ENCODE results near the gene ZNF76.
"Not testable (repeated sequence)": the region's sequence is repeated elsewhere in the genome, so short reads cannot be mapped to it uniquely, and the experiment has no call there.

ZNF76 gene

DNA sequence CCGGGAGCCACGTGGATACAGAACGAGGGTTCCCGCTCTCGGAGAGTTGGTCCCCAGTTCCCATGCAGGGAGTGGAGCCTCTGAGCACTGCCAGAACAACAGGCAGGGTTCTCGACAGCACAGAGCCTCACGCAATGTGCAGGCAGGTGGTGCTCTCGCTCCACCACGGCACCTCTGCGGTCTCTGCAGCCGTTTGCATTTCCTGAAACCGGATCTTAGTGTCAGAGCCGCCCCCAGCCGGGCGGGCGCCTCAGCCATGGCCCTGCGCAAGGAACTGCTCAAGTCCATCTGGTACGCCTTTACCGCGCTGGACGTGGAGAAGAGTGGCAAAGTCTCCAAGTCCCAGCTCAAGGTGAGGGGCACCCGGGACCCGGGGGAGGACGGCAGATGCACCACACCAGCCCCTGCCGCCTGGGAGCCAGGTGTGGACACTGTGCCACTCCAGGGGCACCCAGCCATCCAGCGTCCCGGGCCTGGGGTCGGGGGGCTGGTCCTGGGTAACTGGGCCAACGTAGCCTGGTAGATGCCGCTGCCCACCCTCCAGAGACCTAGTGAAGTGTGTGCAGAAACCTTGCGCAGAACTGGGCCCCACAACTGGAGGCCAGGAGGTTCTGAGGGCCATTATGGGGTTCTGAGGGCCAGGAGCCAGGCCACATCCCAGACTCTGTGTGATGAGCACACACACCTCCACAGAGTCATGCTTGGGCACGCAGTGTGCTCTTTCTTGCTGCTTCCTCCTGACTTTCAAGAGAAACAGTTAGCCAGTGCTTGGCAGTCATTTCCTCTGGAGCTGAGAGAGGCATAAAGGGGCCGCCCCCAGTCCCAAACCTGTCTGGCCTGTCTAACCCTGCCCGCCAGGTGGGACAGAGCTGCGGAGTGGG, 38.3 kb downstream of the ZNF76 start, which contains the start of gene DEF6:
Gene DEF6 (plus strand): TSS at position 218 of the 881 bp plus-strand sequence. CDS start 39 bp downstream, at position 257.
- H3K27me3 ChIP-seq (ENCODE audit: control insufficient read depth, insufficient read depth, low read length) = no peaks in the 10 kb centered on the region
- peaks cover 3% of the 10 kb centered on the region for H3K36me3 ChIP-seq (ENCODE audit: control insufficient read depth, insufficient read depth, low read length)
- peaks cover 37% of the 10 kb centered on the region for H3K4me1 ChIP-seq (ENCODE audit: control insufficient read depth, insufficient read depth, low read length)
- peak within 1 kb of the TSS; percentile 28 for H3K4me3 ChIP-seq (ENCODE audit: low read length)
- no peaks in the 10 kb centered on the region for H3K9me3 ChIP-seq (ENCODE audit: control insufficient read depth, low read length)
- peak within 1 kb of the TSS; percentile 71 for H3K9ac ChIP-seq (ENCODE audit: low read length)

DNA sequence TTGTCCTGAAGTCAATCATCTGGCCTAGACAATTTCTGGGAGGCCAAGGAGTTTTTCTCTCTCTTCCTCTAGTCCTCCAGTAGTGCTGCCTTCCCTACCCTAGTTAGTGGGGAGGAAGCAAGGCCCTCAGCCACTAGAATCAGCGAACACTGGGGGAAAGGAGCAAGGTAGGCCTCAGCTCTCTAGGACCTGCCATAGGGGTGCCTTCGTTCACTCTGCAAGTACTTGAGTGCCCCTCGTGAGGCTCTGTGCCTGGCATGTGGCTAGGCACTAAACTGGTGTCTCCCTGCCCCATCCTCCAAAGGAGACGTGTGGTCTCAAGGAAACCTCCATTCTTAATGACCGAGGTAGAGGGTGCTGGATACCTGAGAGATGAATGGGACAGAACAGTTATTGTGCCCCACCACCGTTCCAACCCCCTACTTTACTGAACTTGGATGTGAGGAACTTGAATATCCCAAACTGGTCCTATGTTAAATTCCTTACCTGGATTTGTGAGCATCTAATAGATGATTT, 39.1 kb downstream of the ZNF76 start:
- Histone ChIP-seq H3K4me1 (ENCODE audit: control insufficient read depth, insufficient read depth, low read length) (peaks cover 46% of the 10 kb centered on the region), H3K27me3 (ENCODE audit: control insufficient read depth, insufficient read depth, low read length) (no peaks in the 10 kb centered on the region), H3K9ac (ENCODE audit: low read length) (peak overlapping the region; percentile 71), H3K4me3 (ENCODE audit: low read length) (peak overlapping the region; percentile 28), H3K9me3 (ENCODE audit: control insufficient read depth, low read length) (no peaks in the 10 kb centered on the region), H3K36me3 (ENCODE audit: control insufficient read depth, insufficient read depth, low read length) (peaks cover 3% of the 10 kb centered on the region)

DNA sequence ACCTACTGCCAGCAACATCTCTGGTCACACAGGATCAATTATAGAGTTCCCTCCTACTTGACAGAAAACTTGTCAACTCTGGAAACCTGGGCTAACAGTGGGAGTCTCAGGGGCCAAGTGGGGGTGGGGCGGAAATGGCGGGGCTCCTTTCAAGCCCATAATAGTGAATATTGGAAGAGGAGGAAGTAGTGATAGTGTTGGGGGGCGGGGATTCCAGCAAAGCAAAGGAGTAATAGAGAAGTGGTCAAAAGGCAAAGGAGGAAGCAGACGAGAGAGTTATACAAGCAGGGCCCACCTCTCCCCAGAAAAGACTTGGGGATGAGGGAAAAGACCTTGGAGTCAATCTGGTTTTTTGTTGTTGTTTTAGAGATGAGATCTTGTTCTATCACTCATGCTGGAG, 40.1 kb downstream of the ZNF76 start:
- no peak overlapping the region for H3K4me3 ChIP-seq (ENCODE audit: low read length)
- H3K9me3 ChIP-seq (ENCODE audit: control insufficient read depth, low read length) = no peaks in the 10 kb centered on the region

DNA sequence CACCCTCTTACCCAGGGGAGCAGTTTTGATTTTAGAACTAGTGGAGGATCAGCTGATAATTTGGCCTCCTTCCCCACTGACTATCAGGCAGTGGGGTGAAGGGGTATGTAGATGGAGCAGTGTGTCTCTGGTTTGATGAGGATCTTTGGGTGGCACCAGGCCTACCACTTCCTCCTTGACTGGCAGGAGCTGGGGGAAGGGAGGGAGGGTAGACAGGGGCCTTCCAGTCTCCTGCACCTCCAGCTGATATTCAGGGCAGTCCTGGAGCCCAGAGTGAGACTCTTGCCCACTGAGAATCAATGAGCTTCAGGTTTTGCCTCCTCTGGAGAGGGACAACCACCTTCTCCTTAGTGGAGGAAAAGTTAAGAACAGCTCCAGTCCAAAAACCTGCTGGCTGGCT, 41.3 kb downstream of the ZNF76 start:
- Histone ChIP-seq H3K36me3 (ENCODE audit: control insufficient read depth, insufficient read depth, low read length) (peaks cover 3% of the 10 kb centered on the region), H3K27me3 (ENCODE audit: control insufficient read depth, insufficient read depth, low read length) (no peaks in the 10 kb centered on the region), H3K9me3 (ENCODE audit: control insufficient read depth, low read length) (no peaks in the 10 kb centered on the region), H3K4me3 (ENCODE audit: low read length) (no peak overlapping the region), H3K9ac (ENCODE audit: low read length) (no peak overlapping the region), H3K4me1 (ENCODE audit: control insufficient read depth, insufficient read depth, low read length) (peaks cover 54% of the 10 kb centered on the region)

More for the DNA sequence above, 40.1 kb downstream of the ZNF76 start:
- H3K4me1 ChIP-seq (ENCODE audit: control insufficient read depth, insufficient read depth, low read length) = peaks cover 54% of the 10 kb centered on the region
- H3K27me3 ChIP-seq (ENCODE audit: control insufficient read depth, insufficient read depth, low read length) = no peaks in the 10 kb centered on the region
- peaks cover 3% of the 10 kb centered on the region for H3K36me3 ChIP-seq (ENCODE audit: control insufficient read depth, insufficient read depth, low read length)
- H3K9ac ChIP-seq (ENCODE audit: low read length) = no peak overlapping the region

DNA sequence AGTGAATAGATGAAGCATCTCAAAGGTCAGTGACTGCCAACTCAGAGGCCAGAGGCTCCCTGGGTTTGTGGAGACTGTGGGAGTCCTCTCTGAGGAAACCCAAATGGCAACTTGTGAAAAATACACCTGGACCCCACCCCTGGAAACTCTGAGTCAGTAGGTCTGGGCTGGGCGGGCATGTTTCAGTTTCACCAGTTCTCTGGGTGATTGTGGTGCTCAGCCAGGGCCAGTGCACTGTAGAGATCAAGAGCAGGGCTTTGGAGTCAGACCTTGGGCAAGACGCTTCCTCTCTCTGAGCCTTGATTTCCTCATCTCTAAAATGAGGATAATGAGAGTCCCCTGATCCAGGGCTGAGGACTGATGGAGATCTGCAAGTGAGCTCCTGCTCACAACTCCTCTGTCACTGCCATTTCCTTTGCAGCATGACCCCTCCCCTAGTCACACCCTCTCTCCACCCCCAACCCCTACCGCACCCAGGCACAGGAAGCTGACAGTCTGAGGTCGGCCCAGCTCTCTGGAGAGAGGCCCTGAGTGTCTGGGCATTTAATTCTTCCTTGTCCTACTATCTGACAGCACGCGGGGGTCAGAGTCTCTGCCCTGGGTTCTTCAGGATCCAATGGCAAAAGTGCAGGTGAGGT, 43.2 kb downstream of the ZNF76 start:
- H3K36me3 ChIP-seq (ENCODE audit: control insufficient read depth, insufficient read depth, low read length) = no peaks in the 10 kb centered on the region
- H3K4me1 ChIP-seq (ENCODE audit: control insufficient read depth, insufficient read depth, low read length) = peaks cover 49% of the 10 kb centered on the region
- no peaks in the 10 kb centered on the region for H3K9me3 ChIP-seq (ENCODE audit: control insufficient read depth, low read length)
- peak overlapping the region; percentile 68 for H3K9ac ChIP-seq (ENCODE audit: low read length)
- H3K27me3 ChIP-seq (ENCODE audit: control insufficient read depth, insufficient read depth, low read length) = no peaks in the 10 kb centered on the region
- peak overlapping the region; percentile 6 for H3K4me3 ChIP-seq (ENCODE audit: low read length)

DNA sequence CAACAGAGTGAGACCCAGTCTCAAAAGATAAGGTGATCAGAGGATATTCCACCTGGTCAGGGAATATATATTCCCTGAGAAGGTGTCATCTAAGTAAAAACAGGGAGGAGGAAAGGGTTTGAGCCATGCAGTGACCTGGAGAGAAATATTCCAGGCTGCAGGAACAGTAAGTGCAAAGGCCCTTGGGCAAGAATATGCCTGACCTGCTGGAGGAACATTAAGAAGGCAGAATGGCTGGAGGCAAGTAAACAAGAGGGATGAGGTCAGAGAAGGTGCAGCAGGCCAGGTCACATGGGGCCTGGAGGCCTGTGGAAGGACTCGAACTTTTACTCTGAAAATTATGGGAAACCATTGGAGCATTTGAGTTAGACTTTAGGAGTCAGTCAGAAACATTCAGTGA, 44.8 kb downstream of the ZNF76 start:
- Histone ChIP-seq H3K27me3 (ENCODE audit: control insufficient read depth, insufficient read depth, low read length) (no peaks in the 10 kb centered on the region), H3K36me3 (ENCODE audit: control insufficient read depth, insufficient read depth, low read length) (no peaks in the 10 kb centered on the region), H3K4me1 (ENCODE audit: control insufficient read depth, insufficient read depth, low read length) (peaks cover 43% of the 10 kb centered on the region), H3K9me3 (ENCODE audit: control insufficient read depth, low read length) (no peaks in the 10 kb centered on the region), H3K4me3 (ENCODE audit: low read length) (no peak overlapping the region), H3K9ac (ENCODE audit: low read length) (peak overlapping the region; percentile 1)

DNA sequence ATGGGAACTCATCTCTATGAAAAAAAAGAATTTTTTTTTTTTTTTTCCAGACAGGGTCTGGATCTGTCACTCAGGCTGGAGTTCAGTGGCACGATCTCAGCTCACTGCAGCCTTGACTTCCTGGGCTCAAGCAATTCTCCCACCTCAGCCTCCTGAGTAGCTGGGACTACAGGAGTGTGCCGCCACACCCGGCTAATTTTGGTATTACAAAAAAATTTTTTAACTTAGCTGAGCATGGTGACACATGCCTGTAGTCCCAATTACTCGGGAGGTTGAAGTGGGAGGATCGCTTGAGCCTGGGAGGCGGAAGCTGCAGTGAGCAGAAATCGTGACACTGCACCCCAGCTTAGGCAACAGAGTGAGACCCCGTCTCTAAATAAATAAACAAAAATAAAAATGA, 45.6 kb downstream of the ZNF76 start:
- Histone ChIP-seq H3K4me1 (ENCODE audit: control insufficient read depth, insufficient read depth, low read length) (peaks cover 35% of the 10 kb centered on the region), H3K9ac (ENCODE audit: low read length) (no peak overlapping the region), H3K9me3 (ENCODE audit: control insufficient read depth, low read length) (no peaks in the 10 kb centered on the region), H3K36me3 (ENCODE audit: control insufficient read depth, insufficient read depth, low read length) (no peaks in the 10 kb centered on the region), H3K27me3 (ENCODE audit: control insufficient read depth, insufficient read depth, low read length) (no peaks in the 10 kb centered on the region), H3K4me3 (ENCODE audit: low read length) (no peak overlapping the region)

DNA sequence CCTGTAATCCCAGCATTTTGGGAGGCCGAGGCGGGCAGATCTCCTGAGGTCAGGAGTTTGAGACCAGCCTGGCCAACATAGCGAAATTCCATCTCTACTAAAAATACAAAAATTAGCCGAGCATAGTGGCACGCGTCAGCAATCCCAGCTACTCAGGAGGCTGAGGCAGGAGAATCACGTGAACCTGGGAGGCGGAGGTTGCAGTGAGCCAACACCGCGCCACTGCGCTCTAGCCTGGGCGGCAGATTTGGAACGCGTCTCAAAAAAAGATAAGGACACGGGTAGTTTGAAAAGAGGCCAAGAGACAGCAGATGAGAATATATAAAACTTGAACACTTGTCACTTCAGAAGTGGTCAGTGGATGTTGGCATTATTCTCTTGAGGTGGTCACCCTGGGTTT, 47.6 kb downstream of the ZNF76 start:
- H3K9ac ChIP-seq (ENCODE audit: low read length); H3K27me3 ChIP-seq (ENCODE audit: control insufficient read depth, insufficient read depth, low read length); H3K9me3 ChIP-seq (ENCODE audit: control insufficient read depth, low read length); H3K36me3 ChIP-seq (ENCODE audit: control insufficient read depth, insufficient read depth, low read length); H3K4me3 ChIP-seq (ENCODE audit: low read length): not testable (repeated sequence)
- H3K4me1 ChIP-seq (ENCODE audit: control insufficient read depth, insufficient read depth, low read length) = peaks cover 24% of the 10 kb centered on the region

DNA sequence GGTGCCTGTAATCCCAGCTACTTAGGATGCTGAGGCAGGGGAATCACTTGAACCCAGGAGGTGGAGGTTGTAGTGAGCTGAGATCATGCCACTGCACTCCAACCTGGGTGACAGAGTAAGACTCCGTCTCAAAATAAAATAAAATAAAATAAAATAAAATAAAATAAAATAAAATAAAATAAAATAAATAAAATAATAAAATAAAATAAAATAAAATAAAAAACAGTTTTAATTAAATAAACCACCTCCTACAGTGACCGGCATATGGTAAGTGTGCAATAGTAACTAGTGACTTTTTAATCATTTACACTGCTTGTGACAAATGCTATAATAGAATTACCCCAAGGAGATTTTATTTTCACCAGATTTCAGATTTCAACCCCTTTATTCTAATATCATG, 49.0 kb downstream of the ZNF76 start:
- not testable (repeated sequence) for H3K36me3 ChIP-seq (ENCODE audit: control insufficient read depth, insufficient read depth, low read length); H3K9ac ChIP-seq (ENCODE audit: low read length); H3K27me3 ChIP-seq (ENCODE audit: control insufficient read depth, insufficient read depth, low read length); H3K4me3 ChIP-seq (ENCODE audit: low read length); H3K4me1 ChIP-seq (ENCODE audit: control insufficient read depth, insufficient read depth, low read length); H3K9me3 ChIP-seq (ENCODE audit: control insufficient read depth, low read length)

DNA sequence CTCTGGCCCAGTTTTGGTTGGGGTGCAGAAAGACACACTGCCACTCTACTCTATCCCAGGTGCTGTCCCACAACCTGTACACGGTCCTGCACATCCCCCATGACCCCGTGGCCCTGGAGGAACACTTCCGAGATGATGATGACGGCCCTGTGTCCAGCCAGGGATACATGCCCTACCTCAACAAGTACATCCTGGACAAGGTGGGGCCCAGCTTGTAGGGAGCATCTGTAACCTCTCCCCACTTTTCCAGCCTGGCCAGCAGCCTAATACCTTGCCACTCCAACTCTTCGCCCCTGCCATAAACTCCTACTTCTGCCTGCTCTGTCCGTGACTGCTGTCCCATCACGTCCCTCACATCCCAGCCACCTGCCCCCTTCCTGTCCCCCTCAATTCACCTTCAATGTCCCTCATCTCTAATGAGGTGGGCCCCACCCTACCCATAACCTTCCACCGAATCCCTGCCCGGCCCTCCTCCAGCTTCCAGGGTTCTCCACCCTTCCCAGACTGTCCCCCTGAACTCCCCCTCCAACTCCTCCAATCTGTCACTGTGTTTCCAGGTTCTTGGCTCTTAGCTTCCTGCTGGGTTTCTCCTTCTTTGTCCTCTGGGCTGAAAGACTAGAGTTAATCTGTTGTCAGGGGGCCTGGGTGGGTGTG, 50.2 kb downstream of the ZNF76 start:
- Histone ChIP-seq H3K4me1 (ENCODE audit: control insufficient read depth, insufficient read depth, low read length) (no peaks in the 10 kb centered on the region), H3K27me3 (ENCODE audit: control insufficient read depth, insufficient read depth, low read length) (no peaks in the 10 kb centered on the region), H3K4me3 (ENCODE audit: low read length) (no peak overlapping the region), H3K36me3 (ENCODE audit: control insufficient read depth, insufficient read depth, low read length) (no peaks in the 10 kb centered on the region), H3K9ac (ENCODE audit: low read length) (no peak overlapping the region), H3K9me3 (ENCODE audit: control insufficient read depth, low read length) (no peaks in the 10 kb centered on the region)

DNA sequence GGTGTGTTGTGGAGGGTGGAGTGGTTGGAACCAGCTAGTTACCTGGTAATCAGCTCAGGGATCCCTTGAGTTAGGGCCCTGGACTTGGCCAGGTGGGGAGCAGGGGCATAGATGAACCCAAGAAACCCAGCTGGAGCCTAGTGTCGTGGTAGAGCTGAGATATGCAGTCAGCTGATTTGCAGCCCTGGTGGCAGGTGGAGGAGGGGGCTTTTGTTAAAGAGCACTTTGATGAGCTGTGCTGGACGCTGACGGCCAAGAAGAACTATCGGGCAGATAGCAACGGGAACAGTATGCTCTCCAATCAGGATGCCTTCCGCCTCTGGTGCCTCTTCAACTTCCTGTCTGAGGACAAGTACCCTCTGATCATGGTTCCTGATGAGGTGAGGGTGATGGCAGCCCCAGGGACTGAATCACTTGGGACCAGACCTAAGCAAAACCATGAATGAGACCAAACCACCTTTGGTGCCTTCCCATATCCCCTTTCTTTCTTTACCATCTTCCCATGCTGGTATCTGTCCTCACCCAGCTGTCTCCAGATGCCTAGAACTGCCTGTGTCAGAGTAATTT, 50.8 kb downstream of the ZNF76 start:
- Histone ChIP-seq H3K9me3 (ENCODE audit: control insufficient read depth, low read length) (no peaks in the 10 kb centered on the region), H3K36me3 (ENCODE audit: control insufficient read depth, insufficient read depth, low read length) (no peaks in the 10 kb centered on the region), H3K4me3 (ENCODE audit: low read length) (no peak overlapping the region), H3K9ac (ENCODE audit: low read length) (no peak overlapping the region), H3K4me1 (ENCODE audit: control insufficient read depth, insufficient read depth, low read length) (no peaks in the 10 kb centered on the region), H3K27me3 (ENCODE audit: control insufficient read depth, insufficient read depth, low read length) (no peaks in the 10 kb centered on the region)
